ENCODE measurements around the gene RAMP3. TPM values are rescaled to one million over a fixed set of nuclear protein-coding genes. Genes with fewer than 3 reads are reported as not detected.

The RAMP3 gene
- total RNA-seq, 1 donor from 2014 or later: 183 TPM

- Histone ChIP-seq H3K4me3 (no peak overlapping the region), H3K27me3 (ENCODE audit: low read depth) (no peaks in the 10 kb centered on the region), H3K36me3 (no peaks in the 10 kb centered on the region), H3K27ac (no peak overlapping the region), H3K9me3 (no peaks in the 10 kb centered on the region), H3K4me1 (peaks cover 19% of the 10 kb centered on the region)
- TF ChIP-seq CTCF (IDR thresholded peaks at IDR 0.05): no peak
- intact Hi-C loops (cut with DNase I): no loop called here
- no peak for ATAC-seq
- DNase-seq: no peak
These were observed 42.7 kb upstream of the RAMP3 start for GRCh38 chr7:45114926-45115325.

- intact Hi-C loops (cut with DNase I): no loop called here
- Histone ChIP-seq H3K4me1 (peaks cover 8% of the 10 kb centered on the region), H3K27ac (no peak overlapping the region), H3K4me3 (no peak overlapping the region), H3K27me3 (ENCODE audit: low read depth) (no peaks in the 10 kb centered on the region), H3K9me3 (no peaks in the 10 kb centered on the region), H3K36me3 (no peaks in the 10 kb centered on the region)
- ATAC-seq: no peak
- no peak for TF ChIP-seq CTCF (IDR thresholded peaks at IDR 0.05)
- DNase-seq: no peak
These were observed 41.5 kb upstream of the RAMP3 start for GRCh38 chr7:45116048-45116447.

- H3K36me3 ChIP-seq: no peaks in the 10 kb centered on the region
- no peaks in the 10 kb centered on the region for H3K27me3 ChIP-seq (ENCODE audit: low read depth)
- no peak for TF ChIP-seq CTCF (IDR thresholded peaks at IDR 0.05)
- no peak overlapping the region for H3K27ac ChIP-seq
- intact Hi-C loops (cut with DNase I): no loop called here
- H3K9me3 ChIP-seq: no peaks in the 10 kb centered on the region
- no peak for ATAC-seq
- DNase-seq: no peak
- H3K4me3 ChIP-seq: no peak overlapping the region
- H3K4me1 ChIP-seq: peaks cover 2% of the 10 kb centered on the region
These were observed 40.0 kb upstream of the RAMP3 start for GRCh38 chr7:45117582-45117981.

GRCh38 chr7:45118292-45118691, 39.3 kb upstream of the RAMP3 start:
- H3K27ac ChIP-seq: no peak overlapping the region
- TF ChIP-seq CTCF (IDR thresholded peaks at IDR 0.05): no peak
- no peaks in the 10 kb centered on the region for H3K9me3 ChIP-seq
- H3K4me1 ChIP-seq: no peaks in the 10 kb centered on the region
- no peak for ATAC-seq
- intact Hi-C loops (cut with DNase I): no loop called here
- no peaks in the 10 kb centered on the region for H3K27me3 ChIP-seq (ENCODE audit: low read depth)
- no peak overlapping the region for H3K4me3 ChIP-seq
- H3K36me3 ChIP-seq: no peaks in the 10 kb centered on the region
- no peak for DNase-seq

- TF ChIP-seq CTCF (IDR thresholded peaks at IDR 0.05): no peak
- Histone ChIP-seq H3K27me3 (ENCODE audit: low read depth) (no peaks in the 10 kb centered on the region), H3K27ac (no peak overlapping the region), H3K9me3 (no peaks in the 10 kb centered on the region), H3K4me3 (no peak overlapping the region), H3K36me3 (no peaks in the 10 kb centered on the region), H3K4me1 (no peaks in the 10 kb centered on the region)
- no peak for DNase-seq
- intact Hi-C loops (cut with DNase I): no loop called here
- no peak for ATAC-seq
These were observed 38.7 kb upstream of the RAMP3 start for GRCh38 chr7:45118889-45119331.

GRCh38 chr7:45119550-45119949, 38.0 kb upstream of the RAMP3 start:
- no peak for DNase-seq
- intact Hi-C loops (cut with DNase I): no loop called here

More at GRCh38 chr7:45119550-45119949, 38.0 kb upstream of the RAMP3 start:
- Histone ChIP-seq H3K4me3 (no peak overlapping the region), H3K27me3 (ENCODE audit: low read depth) (no peaks in the 10 kb centered on the region), H3K27ac (no peak overlapping the region), H3K36me3 (no peaks in the 10 kb centered on the region), H3K9me3 (no peaks in the 10 kb centered on the region), H3K4me1 (no peaks in the 10 kb centered on the region)
- TF ChIP-seq CTCF (IDR thresholded peaks at IDR 0.05): no peak
- ATAC-seq: no peak

Measured in lower lobe of right lung (tissue), 2 donors.